Measurements from ENCODE around the gene PDE4D. TPM values are rescaled to one million over a fixed set of nuclear protein-coding genes. Genes with fewer than 3 reads are reported as not detected.

The PDE4D gene
- total RNA-seq, 1 experiment from 2014 or later = 2.1 TPM

DNA sequence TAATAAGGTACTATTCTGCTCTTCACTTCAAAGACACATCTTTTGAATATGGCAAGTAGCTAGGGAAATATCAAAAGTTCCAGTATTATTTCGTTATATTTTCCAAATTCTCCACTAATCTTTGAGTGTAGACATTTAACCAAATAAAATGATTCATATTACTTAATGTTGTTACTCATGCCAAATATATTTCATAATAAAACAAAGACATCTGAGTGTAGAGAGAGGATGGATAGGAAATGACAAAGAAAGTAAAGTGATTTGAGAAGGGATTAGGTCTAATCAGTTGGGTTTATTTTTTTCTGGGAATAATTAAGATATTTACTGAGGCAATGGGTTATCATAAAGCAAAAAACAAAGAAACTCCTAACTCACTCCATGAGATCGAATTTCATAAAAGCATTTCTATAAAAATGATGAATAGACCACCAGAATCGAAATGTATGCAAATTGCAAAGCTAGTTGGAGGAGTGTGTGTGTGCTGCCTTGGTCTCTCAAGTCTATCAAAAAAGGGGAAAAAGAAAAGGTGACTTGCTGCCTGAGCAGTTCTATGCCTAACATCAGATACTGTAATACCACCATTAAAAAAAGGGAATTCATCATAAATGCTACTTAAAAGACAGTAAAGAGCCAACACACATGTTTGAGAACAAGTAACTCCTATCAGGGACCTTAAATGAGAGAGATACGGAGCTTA, 255.5 kb downstream of the PDE4D start:
- Histone ChIP-seq H3K23ac (ENCODE audit: insufficient read length, low read depth, low read length) (no peak overlapping the region), H4K20me1 (ENCODE audit: control insufficient read depth, insufficient read depth, insufficient read length) (no peaks in the 10 kb centered on the region), H3K4me1 (ENCODE audit: insufficient read depth, low read length) (no peaks in the 10 kb centered on the region; the same call in 1 of the 2 replicates), H3K18ac (ENCODE audit: insufficient read length, low read depth, low read length) (no peak overlapping the region), H2BK5ac (ENCODE audit: insufficient read length, low read length) (no peak overlapping the region), H3K9me3 (ENCODE audit: control insufficient read depth, low read depth, low read length) (no peaks in the 10 kb centered on the region), H4K5ac (ENCODE audit: insufficient read length, low read depth, low read length) (no peak overlapping the region), H2BK20ac (ENCODE audit: low read depth, low read length, poor library complexity, severe bottlenecking) (no peak overlapping the region), H2AFZ (ENCODE audit: low read length) (no peak overlapping the region), H3K79me1 (ENCODE audit: insufficient read depth, low read depth, low read length, poor library complexity, severe bottlenecking) (no peaks in the 10 kb centered on the region), H3K27ac (ENCODE audit: insufficient read length, low read depth, low read length) (no peak overlapping the region), H3K27me3 (ENCODE audit: insufficient read depth, low read length) (no peaks in the 10 kb centered on the region), H4K91ac (ENCODE audit: insufficient read length, low read depth, low read length) (no peak overlapping the region), H2BK15ac (ENCODE audit: low read depth, low read length) (no peak overlapping the region), H3K9ac (ENCODE audit: extremely low read depth, insufficient read length, low read length) (no peak overlapping the region), H3K4ac (ENCODE audit: low read depth, low read length) (no peak overlapping the region), H2BK12ac (ENCODE audit: insufficient read length, low read depth, low read length) (no peak overlapping the region), H3K56ac (ENCODE audit: insufficient read length, low read depth, low read length) (no peak overlapping the region), H2BK120ac (ENCODE audit: low read depth, low read length, poor library complexity, severe bottlenecking) (no peak overlapping the region), H3K79me2 (ENCODE audit: insufficient read depth, low read length) (no peaks in the 10 kb centered on the region), H2AK5ac (ENCODE audit: insufficient read length, low read length) (no peak overlapping the region), H3T11ph (ENCODE audit: low read length) (no peak overlapping the region), H3K4me2 (ENCODE audit: insufficient read depth, insufficient read length, low read length) (no peak overlapping the region), H4K8ac (replicated peaks; ENCODE audit: insufficient read length, low read depth, low read length) (no peak overlapping the region), H3K14ac (ENCODE audit: insufficient read depth, low read length) (no peak overlapping the region), H3K23me2 (ENCODE audit: insufficient read length, low read depth, low read length, poor library complexity, severe bottlenecking) (no peaks in the 10 kb centered on the region)
- H3K4me1 Mint-ChIP-seq = peaks cover 4 to 6% of the 10 kb centered on the region in 2 experiments
- H3K36me3 Mint-ChIP-seq (ENCODE audit: insufficient read depth in 1 of 3, low read depth in 3 of 3) = peaks cover 4 to 12% (median 8%) of the 10 kb centered on the region in 3 experiments; a peak in 5 of 7 replicates
- DNase-seq = no peak
- no peaks in the 10 kb centered on the region for H3K27me3 Mint-ChIP-seq (ENCODE audit: low read depth)
- no peak overlapping the region for H3K27ac Mint-ChIP-seq
- no peak overlapping the region for H3K4me3 Mint-ChIP-seq
- TF ChIP-seq, protein P1, sequence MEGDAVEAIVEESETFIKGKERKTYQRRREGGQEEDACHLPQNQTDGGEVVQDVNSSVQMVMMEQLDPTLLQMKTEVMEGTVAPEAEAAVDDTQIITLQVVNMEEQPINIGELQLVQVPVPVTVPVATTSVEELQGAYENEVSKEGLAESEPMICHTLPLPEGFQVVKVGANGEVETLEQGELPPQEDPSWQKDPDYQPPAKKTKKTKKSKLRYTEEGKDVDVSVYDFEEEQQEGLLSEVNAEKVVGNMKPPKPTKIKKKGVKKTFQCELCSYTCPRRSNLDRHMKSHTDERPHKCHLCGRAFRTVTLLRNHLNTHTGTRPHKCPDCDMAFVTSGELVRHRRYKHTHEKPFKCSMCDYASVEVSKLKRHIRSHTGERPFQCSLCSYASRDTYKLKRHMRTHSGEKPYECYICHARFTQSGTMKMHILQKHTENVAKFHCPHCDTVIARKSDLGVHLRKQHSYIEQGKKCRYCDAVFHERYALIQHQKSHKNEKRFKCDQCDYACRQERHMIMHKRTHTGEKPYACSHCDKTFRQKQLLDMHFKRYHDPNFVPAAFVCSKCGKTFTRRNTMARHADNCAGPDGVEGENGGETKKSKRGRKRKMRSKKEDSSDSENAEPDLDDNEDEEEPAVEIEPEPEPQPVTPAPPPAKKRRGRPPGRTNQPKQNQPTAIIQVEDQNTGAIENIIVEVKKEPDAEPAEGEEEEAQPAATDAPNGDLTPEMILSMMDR (conservative IDR thresholded peaks at IDR 0.05) = no peak
- peaks cover 6 to 14% of the 10 kb centered on the region in 2 experiments; a peak in 4 of 5 replicates for H3K9me3 Mint-ChIP-seq
- whole genome bisulfite sequencing (ENCODE audit: extremely low coverage, insufficient read length, low lambda C conversion rate) = no CpG with 5 or more reads among the region's 4 CpGs
